Epidermal melanocyte (primary cell): ENCODE data around the gene DRAXIN.

Experiments
- DNase-seq: peaks from one replicate; pipeline ENCODE4 v3.0.0; 2011; ENCODE audit warnings: low spot score; ENCODE audit not compliant: insufficient read length

The DRAXIN gene

DNA sequence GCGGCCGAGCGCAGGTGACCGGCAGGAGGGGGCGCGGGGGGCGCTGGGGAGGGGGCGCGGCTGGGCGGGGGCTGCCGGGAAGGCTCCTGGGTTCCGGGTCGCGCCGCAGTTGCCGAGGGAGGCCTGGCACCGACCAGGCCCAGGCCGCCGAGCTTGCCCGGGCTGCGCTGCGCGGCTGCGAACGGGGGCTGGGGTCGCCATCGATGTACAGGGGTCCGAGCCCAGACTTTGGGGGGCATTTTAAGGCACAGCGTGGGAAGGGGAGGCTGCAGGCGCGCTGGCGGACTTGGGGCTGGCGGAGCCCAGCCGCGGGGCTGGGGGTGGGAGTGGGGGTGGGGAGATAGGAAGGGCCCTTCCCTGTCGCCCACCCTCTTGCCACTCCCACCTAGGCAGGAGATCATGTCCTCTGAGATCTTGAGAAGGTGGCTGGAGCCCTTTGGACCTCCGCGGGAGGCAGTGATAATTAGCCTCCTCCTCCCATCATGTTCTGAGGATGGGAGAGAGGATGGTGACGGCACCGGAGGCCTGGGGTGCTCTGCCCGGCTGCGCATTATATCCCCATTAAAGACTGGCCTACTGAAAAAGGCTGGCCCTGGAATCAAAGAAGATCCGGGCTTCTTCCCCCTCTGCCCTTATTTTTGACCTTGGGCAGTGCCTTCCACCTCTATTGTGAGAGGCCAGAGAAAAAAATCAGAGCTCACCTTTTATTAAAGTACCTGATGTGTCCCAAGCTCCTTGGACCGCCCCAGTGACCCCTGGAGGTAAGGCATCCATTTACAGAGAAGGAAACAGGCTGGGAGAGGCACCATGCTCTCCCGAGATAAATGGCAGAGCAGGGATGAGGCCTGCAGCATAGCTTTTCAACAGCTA lies 36.3 kb upstream of the DRAXIN start:
- DNase-seq = no peak

DNA sequence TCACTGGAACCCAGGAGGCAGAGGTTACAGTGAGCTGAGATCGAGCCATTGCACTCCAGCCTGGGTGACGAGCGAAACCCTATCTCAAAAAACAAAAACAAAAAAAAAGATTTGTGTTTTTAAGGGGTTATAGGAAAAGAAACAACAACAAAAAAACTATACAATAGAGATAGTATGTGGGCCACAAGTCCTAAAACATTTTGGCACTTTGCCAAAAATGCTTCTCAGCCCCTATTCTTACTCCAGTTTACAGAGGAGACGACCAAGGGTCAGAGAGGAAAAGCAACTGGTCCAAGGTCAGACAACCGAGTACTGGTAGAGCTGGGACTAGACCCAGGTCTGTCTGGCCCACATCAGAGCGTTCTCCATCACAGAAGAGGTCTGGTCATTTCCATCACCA lies 33.9 kb upstream of the DRAXIN start:
- no peak for DNase-seq

DNA sequence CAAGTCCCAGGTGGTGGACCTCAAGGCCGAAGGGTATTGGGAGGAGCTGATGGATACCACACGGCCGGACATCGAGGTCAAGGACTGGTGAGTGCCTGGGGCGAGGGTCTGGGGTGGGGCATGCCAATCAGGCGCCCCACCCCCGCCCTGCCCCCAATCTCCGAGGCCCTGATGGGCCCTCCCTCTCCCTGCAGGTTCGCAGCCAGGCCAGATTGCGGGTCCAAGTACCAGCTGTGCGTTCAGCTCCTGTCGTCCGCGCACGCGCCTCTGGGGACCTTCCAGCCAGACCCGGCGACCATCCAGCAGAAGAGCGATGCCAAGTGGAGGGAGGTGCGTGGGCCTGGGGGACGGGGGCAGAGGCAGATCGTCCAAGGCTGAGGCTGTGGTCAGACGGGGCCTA lies 33.0 kb upstream of the DRAXIN start:
- no peak for DNase-seq

DNA sequence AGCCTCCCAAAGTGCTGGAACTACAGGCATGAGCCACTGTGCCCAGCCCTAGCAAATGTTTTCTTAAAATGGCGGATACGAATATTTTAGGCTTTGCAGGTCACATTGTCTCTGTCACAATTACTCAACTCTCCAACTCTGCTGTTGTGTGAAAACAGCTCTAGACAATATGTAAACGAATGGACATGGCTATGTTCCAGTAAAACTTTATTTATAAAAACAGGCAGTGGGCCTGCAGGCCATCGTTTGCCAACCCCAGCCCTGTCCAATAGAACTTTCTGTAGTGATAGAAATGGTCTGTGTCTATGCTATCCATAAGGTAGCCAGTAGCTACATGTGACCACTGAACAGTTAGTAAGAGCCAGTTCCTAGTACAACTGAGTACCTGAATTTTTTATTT lies 31.8 kb upstream of the DRAXIN start:
- DNase-seq = no peak

DNA sequence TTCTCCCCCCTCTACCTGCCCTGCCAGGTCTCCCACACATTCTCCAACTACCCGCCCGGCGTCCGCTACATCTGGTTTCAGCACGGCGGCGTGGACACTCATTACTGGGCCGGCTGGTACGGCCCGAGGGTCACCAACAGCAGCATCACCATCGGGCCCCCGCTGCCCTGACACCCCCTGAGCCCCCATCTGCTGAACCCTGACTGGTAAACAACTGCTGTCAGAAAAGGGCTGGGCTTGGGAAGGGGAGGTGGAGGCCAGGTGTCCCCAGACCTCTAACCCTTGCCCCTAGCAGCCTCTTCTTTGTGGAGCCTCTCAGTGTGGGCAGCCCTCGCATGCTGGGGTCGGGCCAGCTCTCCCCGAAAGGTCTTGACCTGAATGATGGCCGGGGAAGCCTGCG lies 30.4 kb upstream of the DRAXIN start:
- no peak for DNase-seq

DNA sequence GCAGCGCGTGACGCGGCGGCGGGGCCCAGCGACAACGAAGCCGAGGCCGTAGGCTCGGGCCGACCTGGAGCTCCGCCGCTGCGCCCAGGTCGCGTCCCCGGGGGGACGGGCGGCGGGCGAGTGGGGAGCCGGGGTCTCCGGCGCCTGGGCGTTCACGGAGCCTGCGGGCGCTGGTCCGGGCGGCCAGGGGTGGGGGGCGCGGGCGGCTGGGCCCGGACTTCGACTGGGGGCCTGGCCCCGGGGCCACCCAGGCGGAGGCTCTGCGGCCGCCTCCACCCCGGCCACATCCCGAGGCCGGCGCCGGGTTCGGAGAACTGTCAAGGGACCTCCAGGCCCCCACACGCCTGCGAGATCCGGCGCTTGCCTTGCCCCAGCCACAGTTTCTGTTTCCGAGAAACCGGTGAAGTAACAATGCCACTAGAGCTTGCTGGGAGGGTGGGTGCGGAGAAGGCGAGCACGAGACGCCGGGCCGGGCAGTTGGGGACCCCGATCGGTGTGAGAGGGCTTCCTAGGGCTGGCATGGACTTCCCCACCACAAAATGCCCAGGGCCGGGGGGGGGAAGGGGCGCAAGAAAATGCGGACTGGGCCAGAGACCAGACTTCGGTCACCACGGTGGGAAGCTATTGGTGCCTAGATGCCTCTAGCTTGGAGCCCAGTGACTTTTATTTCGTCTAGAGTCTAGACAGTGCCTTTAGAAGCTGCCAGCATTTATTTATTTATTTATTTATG lies 27.0 kb upstream of the DRAXIN start:
- DNase-seq = no peak

DNA sequence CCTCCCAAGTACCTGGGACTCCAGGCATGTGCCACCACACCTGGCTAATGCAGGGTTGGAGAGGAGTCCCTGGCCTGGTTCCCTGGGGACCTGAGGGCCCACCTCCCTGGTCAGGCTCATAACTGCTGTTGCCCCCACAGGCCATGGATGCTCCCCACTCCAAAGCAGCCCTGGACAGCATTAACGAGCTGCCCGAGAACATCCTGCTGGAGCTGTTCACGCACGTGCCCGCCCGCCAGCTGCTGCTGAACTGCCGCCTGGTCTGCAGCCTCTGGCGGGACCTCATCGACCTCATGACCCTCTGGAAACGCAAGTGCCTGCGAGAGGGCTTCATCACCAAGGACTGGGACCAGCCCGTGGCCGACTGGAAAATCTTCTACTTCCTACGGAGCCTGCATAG lies 23.0 kb upstream of the DRAXIN start:
- no peak for DNase-seq

DNA sequence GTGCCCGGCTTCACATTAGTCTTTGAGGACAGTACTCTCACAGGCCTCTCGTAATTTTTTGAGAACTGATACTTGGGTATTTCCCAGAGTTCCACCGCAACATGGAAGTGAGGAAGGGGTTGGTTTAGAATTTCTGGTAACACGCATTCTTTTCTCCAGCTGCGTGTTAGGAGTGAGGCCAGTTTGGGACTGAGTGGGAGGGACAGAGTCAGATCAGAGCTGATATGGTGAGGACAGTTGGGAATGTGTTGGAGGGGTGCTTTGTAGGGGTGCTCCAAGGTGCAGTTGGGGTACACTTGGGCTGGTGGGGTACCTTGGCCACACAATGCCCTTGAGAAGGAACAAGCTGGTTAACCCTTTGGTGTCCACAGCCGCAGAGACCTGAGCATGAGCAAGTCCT lies 20.8 kb upstream of the DRAXIN start:
- DNase-seq = no peak

DNA sequence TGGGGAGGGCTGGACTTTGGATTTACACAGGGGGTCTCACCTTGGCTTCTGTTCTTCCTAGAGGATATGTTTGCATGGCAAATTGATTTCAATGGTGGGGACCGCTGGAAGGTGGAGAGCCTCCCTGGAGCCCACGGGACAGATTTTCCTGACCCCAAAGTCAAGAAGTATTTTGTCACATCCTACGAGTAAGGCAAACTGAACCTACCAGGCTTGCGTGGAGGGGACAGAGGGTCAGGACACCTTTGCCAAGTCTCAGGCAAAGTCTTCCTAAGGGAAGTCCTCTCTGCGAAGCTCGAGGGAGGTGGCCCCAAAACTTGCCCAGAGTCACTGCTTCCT lies 20.3 kb upstream of the DRAXIN start:
- no peak for DNase-seq

DNA sequence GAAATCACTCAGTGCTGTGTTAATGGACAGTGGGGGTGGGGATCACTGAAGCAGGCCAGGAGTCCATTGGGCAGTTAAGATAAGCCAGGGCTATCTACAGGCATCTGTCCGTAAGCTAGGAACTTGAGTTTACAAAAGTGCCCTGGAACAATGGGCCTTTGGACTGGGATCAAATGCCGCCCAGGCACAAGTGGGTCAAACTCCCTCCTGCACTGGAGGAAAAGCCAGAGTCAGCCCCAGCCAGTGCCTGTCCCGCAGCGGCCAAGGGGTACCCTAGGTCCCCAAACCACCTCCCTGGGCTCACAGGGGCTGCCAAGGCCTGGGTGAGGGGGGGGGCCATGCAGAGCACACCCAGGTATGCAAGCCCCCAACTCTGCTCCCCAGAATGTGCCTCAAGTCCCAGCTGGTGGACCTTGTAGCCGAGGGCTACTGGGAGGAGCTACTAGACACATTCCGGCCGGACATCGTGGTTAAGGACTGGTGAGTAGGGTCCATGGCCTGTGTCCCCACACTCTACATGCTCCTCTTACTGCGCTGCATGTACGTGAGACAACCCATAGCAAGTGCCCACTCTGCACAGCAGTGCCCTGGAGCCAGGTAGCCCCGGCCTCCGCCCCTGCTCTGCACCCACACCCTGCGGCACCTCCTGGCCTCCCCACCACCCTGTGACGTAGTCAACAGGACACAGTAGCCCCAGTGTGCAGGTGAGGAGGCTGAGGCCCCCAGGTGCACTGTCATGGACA lies 19.8 kb upstream of the DRAXIN start:
- DNase-seq = no peak

DNA sequence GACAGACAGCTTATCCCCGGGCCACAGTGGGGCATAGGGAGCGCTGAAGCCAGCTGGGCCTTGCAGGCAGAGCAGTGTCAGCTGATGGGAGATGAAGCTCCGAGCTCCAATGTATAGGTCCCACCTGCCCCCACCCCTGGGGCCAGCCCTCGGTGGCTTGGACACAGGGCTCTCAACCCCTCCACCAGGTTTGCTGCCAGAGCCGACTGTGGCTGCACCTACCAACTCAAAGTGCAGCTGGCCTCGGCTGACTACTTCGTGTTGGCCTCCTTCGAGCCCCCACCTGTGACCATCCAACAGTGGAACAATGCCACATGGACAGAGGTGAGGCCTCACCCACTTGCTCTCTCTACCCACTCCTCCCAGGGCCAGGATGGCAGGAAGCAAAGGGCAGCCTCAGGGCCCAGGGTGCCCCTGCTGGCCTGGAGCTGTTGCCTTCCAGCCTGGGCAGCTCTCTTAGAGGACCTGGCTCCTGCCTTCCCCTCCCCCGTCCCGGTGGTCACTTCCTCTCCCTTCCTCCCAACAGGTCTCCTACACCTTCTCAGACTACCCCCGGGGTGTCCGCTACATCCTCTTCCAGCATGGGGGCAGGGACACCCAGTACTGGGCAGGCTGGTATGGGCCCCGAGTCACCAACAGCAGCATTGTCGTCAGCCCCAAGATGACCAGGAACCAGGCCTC lies 18.3 kb upstream of the DRAXIN start:
- DNase-seq = no peak

DNA sequence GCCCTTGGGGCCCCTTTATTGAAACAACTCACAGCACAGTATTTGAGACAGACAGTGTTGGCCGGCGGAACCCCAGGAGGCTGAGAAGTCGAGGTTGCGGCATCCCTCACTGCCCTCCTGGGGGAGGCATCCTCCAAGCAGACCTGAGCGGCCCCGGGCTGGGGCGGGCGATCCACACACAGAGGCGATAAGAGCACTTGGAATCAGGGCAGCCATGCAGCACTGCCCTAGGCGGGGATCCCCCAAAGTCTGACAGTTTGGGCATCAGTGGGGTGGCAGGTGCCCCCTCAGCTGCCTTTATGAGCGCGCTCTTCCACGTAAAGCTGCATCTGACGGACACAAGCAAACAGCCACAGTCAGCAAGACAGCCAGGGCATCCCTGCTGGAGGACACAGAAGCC lies 17.0 kb upstream of the DRAXIN start:
- no peak for DNase-seq

DNA sequence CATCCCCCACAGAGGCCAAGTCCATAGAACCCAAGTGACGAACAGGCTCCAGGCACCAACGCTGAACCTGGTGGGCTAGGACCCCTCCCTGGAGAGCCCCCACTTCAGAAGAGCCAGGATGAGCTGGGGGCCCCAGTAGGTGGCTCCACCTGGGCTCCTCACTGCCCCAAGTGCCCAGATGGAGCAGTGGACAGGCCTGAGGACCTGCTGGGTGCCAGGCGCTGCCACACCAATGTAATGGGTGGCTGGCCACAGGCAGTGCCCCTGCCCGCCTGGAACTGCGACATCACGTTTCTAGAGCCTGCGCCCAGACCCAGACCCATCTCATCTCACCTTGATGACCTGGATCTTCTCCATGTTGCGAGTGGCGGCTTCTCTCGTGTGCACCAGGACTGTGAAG lies 16.2 kb upstream of the DRAXIN start:
- no peak for DNase-seq

DNA sequence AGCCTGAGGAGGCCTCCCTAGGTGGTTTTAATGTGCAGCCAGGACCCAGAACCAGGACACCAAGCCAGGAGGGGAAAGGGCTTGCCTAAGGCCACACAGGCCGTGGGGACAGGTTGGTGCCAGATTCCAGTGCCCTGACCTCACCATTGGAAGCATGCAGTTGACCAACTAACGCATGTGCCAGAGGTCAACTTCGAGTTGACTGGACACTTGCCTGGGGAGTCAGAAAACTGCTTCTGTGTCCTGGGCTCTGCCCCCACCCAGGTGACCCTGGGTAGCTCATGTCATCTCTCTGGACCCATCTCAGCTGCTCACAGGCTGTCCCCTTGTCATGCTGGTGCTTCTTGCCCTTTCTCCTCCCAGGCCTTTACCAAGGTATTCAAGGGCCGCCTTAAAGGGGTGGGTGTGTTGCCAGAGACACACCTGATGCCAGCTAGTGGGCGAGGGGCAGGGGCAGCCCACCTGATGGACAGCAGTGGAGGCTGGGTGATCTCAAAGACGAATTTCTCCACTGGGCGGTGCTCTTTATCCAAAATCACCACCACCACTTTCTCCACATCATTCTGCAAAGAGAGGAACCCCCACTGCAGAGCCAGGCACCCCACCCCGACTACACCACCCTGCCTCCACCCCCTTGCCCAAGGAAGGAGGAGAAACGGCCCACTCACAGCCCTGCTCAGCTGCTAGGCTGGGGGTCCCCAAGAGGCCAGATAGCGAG lies 15.0 kb upstream of the DRAXIN start:
- DNase-seq = no peak

DNA sequence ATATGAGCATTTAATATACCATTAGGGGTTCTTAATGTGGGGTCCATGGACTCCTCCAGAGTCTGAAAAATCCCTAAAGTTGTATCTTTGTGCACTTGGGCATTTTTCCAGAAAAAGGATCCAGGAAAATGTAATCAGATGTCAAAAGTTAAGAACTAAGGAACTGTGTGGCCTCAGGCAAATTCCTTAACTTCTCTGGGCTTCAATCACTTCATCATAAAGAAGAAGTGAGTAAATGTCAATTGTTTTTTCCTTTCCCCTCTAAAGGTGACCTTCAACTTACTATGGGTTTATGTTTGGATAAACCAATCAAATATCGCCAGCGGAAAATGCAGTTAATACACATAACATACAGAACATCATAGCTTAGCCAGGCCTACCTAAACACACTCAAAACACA lies 13.1 kb upstream of the DRAXIN start:
- DNase-seq = no peak

DNA sequence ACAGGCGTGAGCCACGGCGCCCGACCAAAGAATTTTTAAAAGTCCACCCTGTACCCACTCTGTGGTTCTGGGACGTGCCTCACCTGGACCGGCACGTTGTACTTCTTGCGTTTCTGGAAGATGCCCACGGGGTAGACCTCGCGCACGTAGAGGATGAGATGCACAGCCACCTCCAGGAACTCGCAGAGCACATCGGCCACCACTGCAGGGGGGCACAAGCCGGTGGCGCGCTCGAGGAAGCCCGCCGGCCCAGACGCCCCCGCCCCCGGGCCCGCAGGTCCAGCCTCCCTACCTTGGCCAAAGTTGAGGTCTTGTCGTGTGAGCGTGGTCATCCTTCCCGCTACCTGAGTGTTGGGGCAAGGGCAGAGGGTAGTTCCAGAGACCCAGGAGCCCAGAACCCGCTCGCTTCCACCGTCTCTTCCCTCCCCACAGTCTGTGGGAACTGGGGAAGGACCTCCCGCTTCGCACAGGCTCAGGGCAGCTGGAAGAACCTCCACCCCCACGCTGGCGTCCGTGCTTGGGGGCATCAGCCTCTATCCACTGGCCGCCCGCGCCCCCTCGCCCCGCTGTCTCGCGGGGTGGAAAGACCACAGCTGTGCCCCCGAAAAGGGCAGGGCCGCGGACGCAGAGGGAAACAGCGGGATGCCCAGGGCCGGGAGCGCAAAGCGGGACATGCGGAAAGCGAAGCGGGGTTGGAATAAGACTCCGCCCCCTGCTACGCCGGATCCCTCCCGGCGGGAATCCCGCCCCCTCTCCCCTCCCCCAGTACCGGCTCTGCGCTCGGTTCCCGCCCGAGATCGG lies 11.0 kb upstream of the DRAXIN start:
- DNase-seq = peak; percentile 43

DNA sequence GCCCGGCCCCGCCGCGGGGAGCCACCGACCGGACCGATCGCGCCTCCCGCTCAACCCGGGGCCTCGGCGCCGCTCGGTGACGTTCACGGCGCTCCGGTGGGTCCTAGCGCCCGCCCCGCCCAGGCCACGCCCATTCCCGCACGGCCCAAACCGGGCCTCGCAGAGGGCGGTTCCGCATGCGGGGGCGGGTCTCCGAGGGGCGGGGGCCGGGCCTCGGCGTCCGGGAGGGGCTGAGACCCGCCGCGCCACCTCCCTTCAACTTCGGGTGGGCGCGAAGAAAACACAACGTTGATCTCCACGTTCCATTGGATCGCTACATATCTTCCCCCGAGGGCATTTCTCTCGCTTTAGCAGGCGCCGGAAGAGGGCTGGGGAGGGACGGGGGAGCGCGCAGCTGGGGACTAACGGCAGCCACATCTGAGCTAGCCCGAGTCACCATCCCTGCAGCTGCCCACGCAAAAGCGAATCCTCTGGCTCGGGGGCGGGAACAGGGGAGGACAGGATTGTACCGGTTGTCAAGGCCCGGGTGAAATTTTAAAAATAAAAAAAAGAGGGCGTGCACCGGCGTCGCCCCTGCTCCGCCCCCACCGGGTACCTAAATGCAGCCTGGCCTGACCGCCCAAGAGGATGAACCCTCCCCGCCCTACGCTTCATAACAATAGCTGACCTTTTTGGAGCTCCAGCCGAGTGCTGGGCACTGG lies 10.3 kb upstream of the DRAXIN start, which contains the start of gene MAD2L2:
MAD2L2 (minus strand) TSS at position 78 of the 701 bp plus-strand sequence. CDS start 547 bp downstream, outside the sequence.
- DNase-seq = peak; percentile 91

DNA sequence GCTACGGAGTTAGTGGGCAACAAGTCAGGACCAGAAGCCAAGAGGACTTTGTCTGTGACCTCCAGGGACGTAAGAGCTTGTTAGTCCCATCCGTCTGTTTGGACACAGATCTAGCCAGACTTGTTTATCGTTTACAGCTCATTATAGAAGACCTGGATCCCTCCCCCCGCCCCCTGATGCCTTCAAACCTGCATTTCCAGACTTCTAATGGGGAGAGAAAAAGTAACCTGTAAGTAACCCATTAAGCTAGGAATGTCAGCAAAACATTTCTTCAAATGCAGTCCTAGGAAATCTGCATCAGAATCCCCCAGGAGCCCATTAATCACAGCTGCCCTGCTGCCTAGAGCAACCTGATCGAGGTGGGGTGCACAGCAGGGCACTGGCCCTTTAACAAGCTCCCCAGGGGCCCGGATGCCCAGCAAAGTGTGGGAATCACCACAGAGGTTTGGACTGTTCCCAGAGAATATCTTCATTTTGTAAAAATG lies 9.2 kb upstream of the DRAXIN start:
- DNase-seq = no peak

DNA sequence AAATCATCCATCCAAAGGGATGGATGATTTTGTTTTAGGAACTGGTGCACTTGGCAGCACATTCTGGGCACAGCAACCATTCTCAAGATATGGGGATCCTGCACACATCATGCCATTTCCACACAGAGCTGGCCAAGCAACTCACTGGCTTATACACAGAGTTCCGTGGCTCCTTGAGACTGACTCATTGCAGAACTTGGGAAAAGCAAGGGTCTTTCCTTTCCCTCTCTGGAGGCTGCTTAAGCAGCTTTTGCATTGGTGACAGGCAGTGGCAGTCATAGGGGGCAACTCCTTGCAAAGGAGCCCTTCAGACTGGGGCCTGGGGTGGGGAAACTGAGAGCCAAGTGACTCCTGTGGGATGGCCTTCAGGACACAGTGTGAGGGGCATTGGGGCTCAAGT lies 8.7 kb upstream of the DRAXIN start:
- no peak for DNase-seq
